Gastrocnemius medialis (tissue), 4 donors: ENCODE data around the gene SAPCD1. TPM values are rescaled to one million over a fixed set of nuclear protein-coding genes. Genes with fewer than 3 reads are reported as not detected.

ENCODE experiments used
- ATAC-seq, 2 donors: fragments of 150-250 bp; one replicate each; pipeline ENCODE4 v1.9.1; 2016
- DNase-seq, 2 donors: peaks; one replicate each; pipeline ENCODE4 v3.0.0-alpha.2; 2019
- H3K27ac ChIP-seq, 4 donors: fragments of 200-600 bp; sonication (generic); 1 replicate in 1 of 4; 2 replicates in 3 of 4; pipeline ENCODE4 v1.5.1; 2016 to 2018; ENCODE audit warnings: mild to moderate bottlenecking in 2 of 4, moderate library complexity in 1 of 4
- H3K27me3 ChIP-seq, 3 donors: fragments of 200-600 bp; sonication (generic) in 2 of 3; 1 replicate in 1 of 3; 2 replicates in 2 of 3; pipeline versions ENCODE4 v1.5.1 to v1.6.0; 2016 to 2019; ENCODE audit warnings: mild to moderate bottlenecking in 1 of 3, moderate library complexity in 1 of 3
- H3K36me3 ChIP-seq, 2 donors: fragments of 200-600 bp; sonication (generic) in 1 of 2; one replicate each; pipeline ENCODE4 v1.5.1; 2017 to 2018
- H3K4me1 ChIP-seq, 2 donors: fragments of 200-600 bp; sonication (generic) in 1 of 2; one replicate each; pipeline ENCODE4 v1.5.1; 2016 to 2017; ENCODE audit warnings: mild to moderate bottlenecking in 2 of 2
- H3K4me3 ChIP-seq, 4 donors: fragments of 200-600 bp; sonication (generic) in 3 of 4; 1 replicate in 1 of 4; 2 replicates in 3 of 4; pipeline ENCODE4 v1.5.1; 2016 to 2019; ENCODE audit warnings: mild to moderate bottlenecking in 2 of 4
- H3K9me3 ChIP-seq, 3 donors: fragments of 200-600 bp; sonication (generic) in 2 of 3; 1 replicate in 1 of 3; 2 replicates in 2 of 3; pipeline ENCODE4 v1.5.1; 2016 to 2019
- CTCF ChIP-seq, 5 experiments: fragments of 450-650 bp in 3 of 5; fragments of 200-600 bp in 2 of 5; sonication (generic) in 2 of 5; IDR thresholded peaks in 4 of 5; conservative IDR thresholded peaks in 1 of 5; 1 replicate in 4 of 5; 2 replicates in 1 of 5; pipeline ENCODE4 v1.5.1; 2016 to 2019; ENCODE audit warnings: antibody characterized with exemption in 5 of 5, mild to moderate bottlenecking in 3 of 5, moderate library complexity in 3 of 5
- POLR2A ChIP-seq, 2 donors: fragments of 450-650 bp; IDR thresholded peaks; one replicate each; pipeline ENCODE4 v1.6.1; 2017; ENCODE audit warnings: antibody characterized with exemption in 2 of 2, mild to moderate bottlenecking in 2 of 2, moderate library complexity in 2 of 2
- in situ Hi-C, 4 donors: fragments of 200-750 bp; cut with MboI; loops; one replicate each; pipeline versions ENCODE4 v1.15.0 to v1.8.0; 2017; ENCODE audit warnings: low sequenced_read_pairs in 4 of 4
- intact Hi-C: fragments of 100-400 bp; cut with DNase I; formaldehyde crosslinking; loops from one replicate; pipeline ENCODE4 v1.15.1; 2023; ENCODE audit warnings: low total_unique reads
- total RNA-seq, 4 donors: library from RNA; depleted of rRNA; stranded (reverse); fragments of >200 nt; gene quantifications; one replicate each; pipeline versions ENCODE4 v1.1.0 to v1.2.3, GENCODE V29; 2016

SAPCD1 gene
- total RNA-seq, 4 donors from 2014 or later, result not detected

- no peak for ATAC-seq
- peaks cover 7 to 8% of the 10 kb centered on the region in 2 donors for H3K4me1 ChIP-seq
- in situ Hi-C loops, result no loop called here
- peaks cover 0 to 3% (median 0%) of the 10 kb centered on the region in 3 donors for H3K27me3 ChIP-seq
- H3K36me3 ChIP-seq, result no peaks in the 10 kb centered on the region
- TF ChIP-seq CTCF (IDR thresholded peaks at IDR 0.05 in 4 of 5, conservative IDR thresholded peaks at IDR 0.05 in 1 of 5) (no peak), POLR2A (IDR thresholded peaks at IDR 0.05) (no peak)
- no peak overlapping the region for H3K4me3 ChIP-seq
- DNase-seq, result no peak
- no peak overlapping the region for H3K27ac ChIP-seq
- intact Hi-C loops, result no loop called here
- no peaks in the 10 kb centered on the region for H3K9me3 ChIP-seq
Measured at GRCh38 chr6:31725502-31726350, 36.7 kb upstream of the SAPCD1 start.

GRCh38 chr6:31727034-31727716 is 35.3 kb upstream of the SAPCD1 start:
- ATAC-seq (no peak), DNase-seq (no peak)
- Histone ChIP-seq H3K27me3 (peaks cover 0 to 3% (median 0%) of the 10 kb centered on the region in 3 donors), H3K4me1 (peaks cover 7 to 8% of the 10 kb centered on the region in 2 donors), H3K4me3 (no peak overlapping the region), H3K27ac (peak overlapping the region in 1 of 4 donors; percentile 88), H3K9me3 (no peaks in the 10 kb centered on the region), H3K36me3 (no peaks in the 10 kb centered on the region)
- intact Hi-C loops (no loop called here), in situ Hi-C loops (no loop called here)
- TF ChIP-seq CTCF (IDR thresholded peaks at IDR 0.05 in 4 of 5, conservative IDR thresholded peaks at IDR 0.05 in 1 of 5) (no peak), POLR2A (IDR thresholded peaks at IDR 0.05) (no peak)

- H3K27ac ChIP-seq, result peak overlapping the region; percentile 78 to 92 (median 88)
- DNase-seq, result no peak
- in situ Hi-C loops, result no loop called here
- H3K4me3 ChIP-seq, result peak overlapping the region; percentile 62 to 95 (median 85)
- peaks cover 7 to 8% of the 10 kb centered on the region in 2 donors for H3K4me1 ChIP-seq
- peaks cover 0 to 3% (median 0%) of the 10 kb centered on the region in 3 donors for H3K27me3 ChIP-seq
- H3K9me3 ChIP-seq, result no peaks in the 10 kb centered on the region
- ATAC-seq, result no peak
- TF ChIP-seq CTCF (IDR thresholded peaks at IDR 0.05 in 4 of 5, conservative IDR thresholded peaks at IDR 0.05 in 1 of 5) (no peak), POLR2A (IDR thresholded peaks at IDR 0.05) (no peak)
- peaks cover 0 to 7% of the 10 kb centered on the region in 2 donors for H3K36me3 ChIP-seq
- intact Hi-C loops, result no loop called here
Measured at GRCh38 chr6:31727717-31728671, 34.5 kb upstream of the SAPCD1 start.

GRCh38 chr6:31728767-31729514 is 33.5 kb upstream of the SAPCD1 start, which contains the start of gene DDAH2:
DDAH2 (minus strand) TSS chr6:31729299; CDS start chr6:31729161, 138 bp downstream.
- ATAC-seq (peak; percentile 27 to 49), DNase-seq (no peak)
- H3K4me3 ChIP-seq, result peak within 1 kb of the TSS; percentile 62 to 95 (median 85)
- H3K27ac ChIP-seq, result peak within 1 kb of the TSS; percentile 78 to 92 (median 88)
- peaks cover 0 to 3% (median 0%) of the 10 kb centered on the region in 3 donors for H3K27me3 ChIP-seq
- H3K4me1 ChIP-seq, result peaks cover 7 to 8% of the 10 kb centered on the region in 2 donors
- H3K9me3 ChIP-seq, result no peaks in the 10 kb centered on the region
- peaks cover 0 to 15% of the 10 kb centered on the region in 2 donors for H3K36me3 ChIP-seq
- TF ChIP-seq CTCF (IDR thresholded peaks at IDR 0.05 in 4 of 5, conservative IDR thresholded peaks at IDR 0.05 in 1 of 5) (peak in 1 of 5 experiments; percentile 58), POLR2A (IDR thresholded peaks at IDR 0.05) (no peak)
- in situ Hi-C loops, result no loop called here
- intact Hi-C loops, result loop anchor here (1.0 kb wide), 1 partner anchor 26 kb away; the partner anchor contains the start of gene ABHD16A
